Cardiac fibroblast (primary cell): ENCODE data around the gene ANKRD33B.

Experiments
- DNase-seq, 2 donors: peaks; one replicate each; pipeline versions ENCODE4 v3.0.0 to v3.0.0-alpha.2; 2010; ENCODE audit warnings: low read depth in 2 of 2
- H3K4me3 ChIP-seq, 2 donors: replicated peaks in 1 of 2; 1 replicate in 1 of 2; 2 replicates in 1 of 2; pipeline ENCODE4 v1.5.1; 2011; ENCODE audit warnings: low read depth in 2 of 2, low read length in 2 of 2, mild to moderate bottlenecking in 2 of 2, moderate library complexity in 1 of 2
- CTCF ChIP-seq: IDR thresholded peaks from one replicate; pipeline ENCODE4 v1.5.1; 2011; ENCODE audit warnings: low read depth, mild to moderate bottlenecking, low read length, inconsistent platforms

The ANKRD33B gene

DNA sequence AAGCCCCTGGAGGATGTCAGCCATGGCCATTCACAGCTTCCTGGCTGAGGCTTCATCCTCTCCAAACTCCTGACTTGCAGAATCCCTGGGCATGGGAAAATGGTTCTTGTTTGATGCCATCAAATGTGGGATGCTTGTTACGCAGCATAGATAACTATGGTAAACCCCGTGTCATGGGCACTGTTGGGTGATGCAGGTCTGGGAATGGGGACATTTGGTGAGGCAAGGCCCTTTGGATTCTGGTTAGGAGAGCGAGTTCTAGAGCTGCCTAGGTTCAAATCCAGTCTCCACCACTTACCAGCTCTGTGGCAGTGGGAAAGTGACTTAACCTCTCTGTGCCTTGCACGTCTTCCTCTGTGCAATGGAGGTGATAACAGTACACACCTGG, 41.7 kb upstream of the ANKRD33B start:
- no peak overlapping the region for H3K4me3 ChIP-seq
- DNase-seq = no peak
- no peak for TF ChIP-seq CTCF

DNA sequence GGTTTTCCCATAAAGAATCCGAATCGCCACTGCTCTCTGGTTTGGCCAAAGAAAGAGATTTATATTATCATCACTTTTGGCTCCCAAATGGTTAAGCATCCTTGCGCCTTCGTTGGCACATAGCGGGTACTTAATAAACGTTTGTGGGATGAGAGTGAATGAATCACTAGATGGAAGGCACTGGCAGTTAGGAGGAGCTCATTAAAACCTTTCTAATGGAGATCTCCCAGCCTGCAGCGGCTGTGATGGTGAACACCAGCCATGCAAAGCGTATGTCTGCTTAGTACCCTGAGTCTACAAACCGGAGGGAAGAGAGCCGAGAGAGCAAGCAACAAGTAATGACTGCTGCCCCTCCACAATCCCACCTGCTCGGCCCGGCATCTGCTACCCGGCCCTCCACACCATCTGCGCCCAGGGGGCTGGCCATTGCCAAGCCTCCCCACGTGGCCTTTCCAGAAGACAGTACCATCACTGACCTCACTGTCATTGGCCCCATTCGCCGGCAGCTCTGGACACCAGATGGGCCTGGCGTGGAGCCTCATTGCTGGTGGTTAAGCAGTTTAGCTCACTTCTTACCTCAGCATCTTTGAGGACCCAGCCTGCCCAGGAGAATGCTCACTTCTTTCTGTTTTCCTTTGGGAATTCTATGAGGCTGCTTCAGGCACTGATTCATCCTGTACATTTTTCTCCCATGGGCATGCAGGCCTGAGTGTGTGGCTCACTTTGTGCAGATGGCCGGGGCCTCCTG, 39.3 kb upstream of the ANKRD33B start:
- DNase-seq = peak; percentile 60 to 95
- no peak for TF ChIP-seq CTCF
- no peak overlapping the region for H3K4me3 ChIP-seq

DNA sequence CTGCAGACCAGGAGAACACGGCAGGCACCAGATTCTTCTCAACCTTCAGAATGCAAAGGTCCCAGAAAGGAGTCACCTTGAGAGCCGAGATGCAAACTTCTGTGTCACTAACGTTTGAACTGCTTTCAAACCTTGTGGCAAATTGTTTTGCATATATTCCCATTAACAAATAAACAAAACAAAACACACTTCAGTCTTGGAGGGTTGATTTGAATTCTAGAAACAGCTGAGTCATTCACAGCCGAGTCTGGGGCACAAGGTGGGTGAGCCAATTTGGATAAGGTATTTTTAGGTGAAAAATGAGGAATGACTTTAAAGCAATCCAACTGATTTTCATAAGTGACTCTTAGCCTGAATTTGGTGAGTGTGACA, 38.8 kb upstream of the ANKRD33B start:
- no peak for TF ChIP-seq CTCF
- no peak overlapping the region for H3K4me3 ChIP-seq
- DNase-seq = no peak

DNA sequence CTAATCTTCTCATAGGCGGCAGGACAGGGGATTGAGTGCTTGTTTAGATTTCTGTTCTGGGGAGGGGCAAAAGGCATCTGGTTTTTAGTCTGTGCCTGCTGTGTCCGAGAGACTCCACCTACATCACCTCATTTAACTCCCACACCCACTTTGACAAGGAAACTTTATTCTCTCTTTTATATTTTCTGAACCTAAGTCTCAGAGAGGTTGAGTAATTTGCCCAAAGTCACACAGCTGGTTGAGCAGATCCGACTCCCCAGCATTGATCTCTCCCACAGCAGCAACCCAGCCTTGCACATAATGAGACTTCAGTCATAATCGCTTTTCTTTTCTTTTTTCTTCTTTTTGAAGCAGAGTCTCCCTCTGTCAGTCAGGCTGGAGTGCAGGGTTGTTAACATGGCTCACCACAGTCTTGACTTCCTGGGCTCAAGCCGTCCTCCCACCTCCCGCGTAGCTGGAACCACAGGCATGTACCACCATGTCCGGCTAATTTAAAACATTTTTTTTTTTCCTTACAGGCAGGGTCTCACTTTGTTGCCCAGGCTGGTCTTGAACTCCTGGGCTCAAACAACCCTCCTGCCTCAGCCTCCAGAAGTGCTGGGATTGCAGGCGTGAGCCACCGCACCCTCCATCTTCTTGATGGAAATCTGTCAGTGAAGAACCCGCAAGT, 36.5 kb upstream of the ANKRD33B start:
- H3K4me3 ChIP-seq = no peak overlapping the region
- DNase-seq = no peak
- TF ChIP-seq CTCF = no peak

DNA sequence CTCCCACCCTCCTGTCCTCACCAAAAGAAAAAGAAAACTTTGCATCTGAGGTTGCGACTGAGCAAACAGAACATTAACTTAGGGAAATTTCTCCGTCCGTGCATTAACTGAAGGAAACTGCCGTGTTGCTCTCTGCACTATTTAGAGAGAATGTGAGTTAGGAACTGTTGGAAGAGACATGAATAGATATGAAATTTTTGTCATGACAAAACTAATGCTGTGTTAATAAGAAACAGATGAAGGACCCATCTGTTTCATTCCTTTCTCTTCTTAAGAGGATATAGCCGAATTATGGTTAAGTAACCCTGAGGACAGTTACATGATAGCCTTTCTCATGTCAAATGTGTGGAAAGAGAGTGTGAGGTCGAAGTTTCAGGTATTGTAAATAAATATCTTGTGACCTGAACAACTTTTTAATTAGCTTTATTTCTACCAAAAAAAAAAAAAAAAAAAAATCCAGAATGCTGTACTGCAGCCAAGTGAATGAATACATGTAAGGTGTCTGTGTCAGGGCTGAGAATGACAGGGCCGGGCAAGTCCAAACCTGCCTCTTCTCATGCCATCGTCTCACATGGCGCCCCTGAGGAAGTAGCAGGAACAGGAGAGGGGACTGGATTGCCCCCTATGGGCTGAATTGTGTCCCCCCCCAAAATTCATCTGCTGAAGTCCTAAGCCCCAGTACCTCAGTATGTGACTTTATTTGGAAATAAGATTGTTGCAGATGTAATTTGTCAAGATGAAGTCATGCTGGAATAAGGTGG, 35.6 kb upstream of the ANKRD33B start:
- DNase-seq = peak in 1 of 2 donors; percentile 27
- no peak overlapping the region for H3K4me3 ChIP-seq
- TF ChIP-seq CTCF = no peak

DNA sequence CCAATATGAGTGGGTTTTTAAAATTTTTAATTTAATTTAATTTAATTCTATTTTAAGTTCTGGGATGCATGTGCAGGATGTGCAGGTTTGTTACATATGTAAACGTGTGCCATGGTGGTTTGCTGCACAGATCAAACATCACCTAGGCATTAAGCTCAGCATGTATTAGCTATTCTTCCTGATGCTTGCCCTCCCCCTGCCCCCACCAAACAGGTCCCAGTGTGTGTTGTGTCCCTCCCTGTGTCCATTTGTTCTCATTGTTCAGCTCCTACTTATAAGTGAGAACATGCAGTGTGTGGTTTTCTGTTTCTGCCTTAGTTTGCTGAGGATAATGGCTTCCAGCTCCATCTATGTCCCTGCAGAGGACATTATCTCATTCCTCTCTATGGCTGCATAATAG, 35.0 kb upstream of the ANKRD33B start:
- DNase-seq = no peak
- H3K4me3 ChIP-seq = no peak overlapping the region
- TF ChIP-seq CTCF = no peak
